ENCODE measurements around the gene GLB1L2. TPM values are rescaled to one million over a fixed set of nuclear protein-coding genes. Genes with fewer than 3 reads are reported as not detected.

Gene GLB1L2
- total and polyA plus RNA-seq, 2 experiments from 2014 or later: 3.3 to 12.3 TPM

DNA sequence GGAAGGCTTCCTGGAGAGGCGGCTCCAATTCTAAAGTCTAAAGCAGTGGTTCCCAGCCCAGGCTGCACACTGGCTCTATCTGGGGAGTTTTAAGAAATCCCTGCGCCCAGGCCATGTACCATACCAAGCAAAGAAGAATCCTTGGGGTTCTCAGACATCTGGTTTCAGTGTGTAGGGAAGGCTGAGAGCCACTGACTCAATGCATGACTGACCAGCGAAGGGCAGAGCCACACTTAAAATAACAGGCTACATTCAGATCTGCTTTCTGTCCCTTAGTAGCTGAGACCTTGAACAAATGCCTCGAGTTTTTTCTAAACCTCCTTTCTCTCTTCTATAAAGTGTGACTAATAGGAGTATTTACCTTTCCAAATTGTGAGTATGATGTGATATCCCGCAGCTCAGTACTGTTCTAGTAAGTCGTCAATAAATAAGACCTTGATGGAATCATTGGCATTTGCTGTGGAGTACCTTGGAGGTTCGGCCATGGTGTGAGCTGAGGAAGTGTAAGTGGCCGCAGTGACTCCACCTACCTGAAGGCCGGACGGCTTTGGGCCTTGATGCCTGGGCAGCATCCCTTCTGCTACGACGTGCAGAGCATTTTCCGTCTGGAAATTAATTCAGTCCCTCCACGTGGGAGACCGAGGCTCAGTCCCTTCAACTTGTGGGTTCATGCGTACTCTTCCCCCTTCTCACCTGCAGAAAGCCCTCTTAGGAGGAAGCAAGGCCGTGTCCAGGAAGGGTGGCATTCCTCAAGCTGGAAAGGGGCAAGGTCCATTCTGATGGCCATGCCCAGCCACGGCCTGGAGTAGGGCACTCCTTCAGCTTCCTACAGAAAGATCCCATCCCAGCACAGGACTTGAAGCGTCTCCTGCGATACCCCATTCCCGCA lies 25.1 kb downstream of the GLB1L2 start (continued):
- TF ChIP-seq STAT1 (IDR thresholded peaks at IDR 0.05; ENCODE audit: unreplicated experiment) (no peak), POLR2AphosphoS5 (IDR thresholded peaks at IDR 0.05; ENCODE audit: low read depth) (no peak), EZH2 (IDR thresholded peaks at IDR 0.05; ENCODE audit: low read depth, unreplicated experiment) (no peak), ZNF114 (CRISPR knock-in tag; IDR thresholded peaks at IDR 0.05) (no peak), CREB1 (CRISPR knock-in tag; IDR thresholded peaks at IDR 0.05; ENCODE audit: low read depth) (no peak), NANOG (IDR thresholded peaks at IDR 0.05; ENCODE audit: borderline replicate concordance) (no peak), ZNF331 (CRISPR knock-in tag; IDR thresholded peaks at IDR 0.05; ENCODE audit: low read depth) (no peak)

DNA sequence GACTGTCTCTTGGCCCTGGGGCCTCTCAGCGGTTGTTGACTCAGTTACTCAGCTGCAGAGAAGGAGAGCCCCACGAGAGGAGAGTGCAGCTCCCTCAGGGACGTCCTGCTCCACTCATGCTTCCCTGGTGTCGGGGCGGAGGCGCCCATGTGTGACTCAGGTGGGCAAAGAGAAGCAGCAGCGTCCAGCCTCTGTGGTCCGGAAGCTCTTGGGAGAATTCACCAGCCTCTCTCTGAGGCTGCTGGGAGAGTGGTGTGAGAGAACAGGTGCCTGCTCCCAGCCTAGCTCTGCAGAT lies 25.7 kb downstream of the GLB1L2 start:
- DNase-seq (ENCODE audit: low spot score): no peak
- H3K4me1 Mint-ChIP-seq: peaks cover 9% of the 10 kb centered on the region
- H3K4me3 ChIP-seq: no peak overlapping the region
- 0 out of 2 replicates have a peak, but pooled peaks cover 3% of the 10 kb centered on the region for H3K27me3 ChIP-seq (ENCODE audit: insufficient read depth)
- no peaks in the 10 kb centered on the region for H4K20me1 ChIP-seq (replicated peaks; ENCODE audit: insufficient read depth)
- H3K79me2 ChIP-seq (replicated peaks; ENCODE audit: insufficient read depth): no peaks in the 10 kb centered on the region
- no peaks in the 10 kb centered on the region for H3K36me3 ChIP-seq (ENCODE audit: insufficient read depth)
- H2AFZ ChIP-seq: no peak overlapping the region
- H3K36me3 Mint-ChIP-seq (ENCODE audit: low read depth): peaks cover 3% of the 10 kb centered on the region; the same call in 2 of the 3 replicates
- H3K9me3 Mint-ChIP-seq: peaks cover 4% of the 10 kb centered on the region; the same call in 1 of the 3 replicates
- no peak overlapping the region for H3K27ac ChIP-seq (ENCODE audit: low read depth)
- H3K4me3 Mint-ChIP-seq: no peak overlapping the region
- H3K9me2 ChIP-seq (ENCODE audit: insufficient read depth): no peaks in the 10 kb centered on the region
- H3K27me3 Mint-ChIP-seq (ENCODE audit: insufficient read depth, low read depth, poor library complexity): peaks cover 15% of the 10 kb centered on the region
- TF ChIP-seq, protein P1, sequence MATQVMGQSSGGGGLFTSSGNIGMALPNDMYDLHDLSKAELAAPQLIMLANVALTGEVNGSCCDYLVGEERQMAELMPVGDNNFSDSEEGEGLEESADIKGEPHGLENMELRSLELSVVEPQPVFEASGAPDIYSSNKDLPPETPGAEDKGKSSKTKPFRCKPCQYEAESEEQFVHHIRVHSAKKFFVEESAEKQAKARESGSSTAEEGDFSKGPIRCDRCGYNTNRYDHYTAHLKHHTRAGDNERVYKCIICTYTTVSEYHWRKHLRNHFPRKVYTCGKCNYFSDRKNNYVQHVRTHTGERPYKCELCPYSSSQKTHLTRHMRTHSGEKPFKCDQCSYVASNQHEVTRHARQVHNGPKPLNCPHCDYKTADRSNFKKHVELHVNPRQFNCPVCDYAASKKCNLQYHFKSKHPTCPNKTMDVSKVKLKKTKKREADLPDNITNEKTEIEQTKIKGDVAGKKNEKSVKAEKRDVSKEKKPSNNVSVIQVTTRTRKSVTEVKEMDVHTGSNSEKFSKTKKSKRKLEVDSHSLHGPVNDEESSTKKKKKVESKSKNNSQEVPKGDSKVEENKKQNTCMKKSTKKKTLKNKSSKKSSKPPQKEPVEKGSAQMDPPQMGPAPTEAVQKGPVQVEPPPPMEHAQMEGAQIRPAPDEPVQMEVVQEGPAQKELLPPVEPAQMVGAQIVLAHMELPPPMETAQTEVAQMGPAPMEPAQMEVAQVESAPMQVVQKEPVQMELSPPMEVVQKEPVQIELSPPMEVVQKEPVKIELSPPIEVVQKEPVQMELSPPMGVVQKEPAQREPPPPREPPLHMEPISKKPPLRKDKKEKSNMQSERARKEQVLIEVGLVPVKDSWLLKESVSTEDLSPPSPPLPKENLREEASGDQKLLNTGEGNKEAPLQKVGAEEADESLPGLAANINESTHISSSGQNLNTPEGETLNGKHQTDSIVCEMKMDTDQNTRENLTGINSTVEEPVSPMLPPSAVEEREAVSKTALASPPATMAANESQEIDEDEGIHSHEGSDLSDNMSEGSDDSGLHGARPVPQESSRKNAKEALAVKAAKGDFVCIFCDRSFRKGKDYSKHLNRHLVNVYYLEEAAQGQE (IDR thresholded peaks at IDR 0.05; ENCODE audit: unreplicated experiment): no peak
- TF ChIP-seq POLR2AphosphoS5 (IDR thresholded peaks at IDR 0.05; ENCODE audit: low read depth) (no peak), ZNF331 (CRISPR knock-in tag; IDR thresholded peaks at IDR 0.05; ENCODE audit: low read depth) (no peak), EZH2 (IDR thresholded peaks at IDR 0.05; ENCODE audit: low read depth, unreplicated experiment) (no peak), EZH2phosphoT487 (IDR thresholded peaks at IDR 0.05; ENCODE audit: unreplicated experiment) (no peak), CREB1 (CRISPR knock-in tag; IDR thresholded peaks at IDR 0.05; ENCODE audit: low read depth) (no peak), JUNB (IDR thresholded peaks at IDR 0.05; ENCODE audit: unreplicated experiment) (no peak), ZNF114 (CRISPR knock-in tag; IDR thresholded peaks at IDR 0.05) (no peak), STAT1 (IDR thresholded peaks at IDR 0.05; ENCODE audit: unreplicated experiment) (no peak)
- TF ChIP-seq, protein P2, sequence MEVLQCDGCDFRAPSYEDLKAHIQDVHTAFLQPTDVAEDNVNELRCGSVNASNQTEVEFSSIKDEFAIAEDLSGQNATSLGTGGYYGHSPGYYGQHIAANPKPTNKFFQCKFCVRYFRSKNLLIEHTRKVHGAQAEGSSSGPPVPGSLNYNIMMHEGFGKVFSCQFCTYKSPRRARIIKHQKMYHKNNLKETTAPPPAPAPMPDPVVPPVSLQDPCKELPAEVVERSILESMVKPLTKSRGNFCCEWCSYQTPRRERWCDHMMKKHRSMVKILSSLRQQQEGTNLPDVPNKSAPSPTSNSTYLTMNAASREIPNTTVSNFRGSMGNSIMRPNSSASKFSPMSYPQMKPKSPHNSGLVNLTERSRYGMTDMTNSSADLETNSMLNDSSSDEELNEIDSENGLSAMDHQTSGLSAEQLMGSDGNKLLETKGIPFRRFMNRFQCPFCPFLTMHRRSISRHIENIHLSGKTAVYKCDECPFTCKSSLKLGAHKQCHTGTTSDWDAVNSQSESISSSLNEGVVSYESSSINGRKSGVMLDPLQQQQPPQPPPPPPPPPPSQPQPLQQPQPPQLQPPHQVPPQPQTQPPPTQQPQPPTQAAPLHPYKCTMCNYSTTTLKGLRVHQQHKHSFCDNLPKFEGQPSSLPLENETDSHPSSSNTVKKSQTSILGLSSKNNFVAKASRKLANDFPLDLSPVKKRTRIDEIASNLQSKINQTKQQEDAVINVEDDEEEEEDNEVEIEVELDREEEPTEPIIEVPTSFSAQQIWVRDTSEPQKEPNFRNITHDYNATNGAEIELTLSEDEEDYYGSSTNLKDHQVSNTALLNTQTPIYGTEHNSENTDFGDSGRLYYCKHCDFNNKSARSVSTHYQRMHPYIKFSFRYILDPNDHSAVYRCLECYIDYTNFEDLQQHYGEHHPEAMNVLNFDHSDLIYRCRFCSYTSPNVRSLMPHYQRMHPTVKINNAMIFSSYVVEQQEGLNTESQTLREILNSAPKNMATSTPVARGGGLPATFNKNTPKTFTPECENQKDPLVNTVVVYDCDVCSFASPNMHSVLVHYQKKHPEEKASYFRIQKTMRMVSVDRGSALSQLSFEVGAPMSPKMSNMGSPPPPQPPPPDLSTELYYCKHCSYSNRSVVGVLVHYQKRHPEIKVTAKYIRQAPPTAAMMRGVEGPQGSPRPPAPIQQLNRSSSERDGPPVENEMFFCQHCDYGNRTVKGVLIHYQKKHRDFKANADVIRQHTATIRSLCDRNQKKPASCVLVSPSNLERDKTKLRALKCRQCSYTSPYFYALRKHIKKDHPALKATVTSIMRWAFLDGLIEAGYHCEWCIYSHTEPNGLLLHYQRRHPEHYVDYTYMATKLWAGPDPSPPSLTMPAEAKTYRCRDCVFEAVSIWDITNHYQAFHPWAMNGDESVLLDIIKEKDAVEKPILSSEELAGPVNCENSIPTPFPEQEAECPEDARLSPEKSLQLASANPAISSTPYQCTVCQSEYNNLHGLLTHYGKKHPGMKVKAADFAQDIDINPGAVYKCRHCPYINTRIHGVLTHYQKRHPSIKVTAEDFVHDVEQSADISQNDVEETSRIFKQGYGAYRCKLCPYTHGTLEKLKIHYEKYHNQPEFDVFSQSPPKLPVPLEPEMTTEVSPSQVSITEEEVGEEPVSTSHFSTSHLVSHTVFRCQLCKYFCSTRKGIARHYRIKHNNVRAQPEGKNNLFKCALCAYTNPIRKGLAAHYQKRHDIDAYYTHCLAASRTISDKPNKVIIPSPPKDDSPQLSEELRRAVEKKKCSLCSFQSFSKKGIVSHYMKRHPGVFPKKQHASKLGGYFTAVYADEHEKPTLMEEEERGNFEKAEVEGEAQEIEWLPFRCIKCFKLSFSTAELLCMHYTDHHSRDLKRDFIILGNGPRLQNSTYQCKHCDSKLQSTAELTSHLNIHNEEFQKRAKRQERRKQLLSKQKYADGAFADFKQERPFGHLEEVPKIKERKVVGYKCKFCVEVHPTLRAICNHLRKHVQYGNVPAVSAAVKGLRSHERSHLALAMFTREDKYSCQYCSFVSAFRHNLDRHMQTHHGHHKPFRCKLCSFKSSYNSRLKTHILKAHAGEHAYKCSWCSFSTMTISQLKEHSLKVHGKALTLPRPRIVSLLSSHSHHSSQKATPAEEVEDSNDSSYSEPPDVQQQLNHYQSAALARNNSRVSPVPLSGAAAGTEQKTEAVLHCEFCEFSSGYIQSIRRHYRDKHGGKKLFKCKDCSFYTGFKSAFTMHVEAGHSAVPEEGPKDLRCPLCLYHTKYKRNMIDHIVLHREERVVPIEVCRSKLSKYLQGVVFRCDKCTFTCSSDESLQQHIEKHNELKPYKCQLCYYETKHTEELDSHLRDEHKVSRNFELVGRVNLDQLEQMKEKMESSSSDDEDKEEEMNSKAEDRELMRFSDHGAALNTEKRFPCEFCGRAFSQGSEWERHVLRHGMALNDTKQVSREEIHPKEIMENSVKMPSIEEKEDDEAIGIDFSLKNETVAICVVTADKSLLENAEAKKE (CRISPR knock-in tag; IDR thresholded peaks at IDR 0.05): no peak
- TF ChIP-seq, protein P3, sequence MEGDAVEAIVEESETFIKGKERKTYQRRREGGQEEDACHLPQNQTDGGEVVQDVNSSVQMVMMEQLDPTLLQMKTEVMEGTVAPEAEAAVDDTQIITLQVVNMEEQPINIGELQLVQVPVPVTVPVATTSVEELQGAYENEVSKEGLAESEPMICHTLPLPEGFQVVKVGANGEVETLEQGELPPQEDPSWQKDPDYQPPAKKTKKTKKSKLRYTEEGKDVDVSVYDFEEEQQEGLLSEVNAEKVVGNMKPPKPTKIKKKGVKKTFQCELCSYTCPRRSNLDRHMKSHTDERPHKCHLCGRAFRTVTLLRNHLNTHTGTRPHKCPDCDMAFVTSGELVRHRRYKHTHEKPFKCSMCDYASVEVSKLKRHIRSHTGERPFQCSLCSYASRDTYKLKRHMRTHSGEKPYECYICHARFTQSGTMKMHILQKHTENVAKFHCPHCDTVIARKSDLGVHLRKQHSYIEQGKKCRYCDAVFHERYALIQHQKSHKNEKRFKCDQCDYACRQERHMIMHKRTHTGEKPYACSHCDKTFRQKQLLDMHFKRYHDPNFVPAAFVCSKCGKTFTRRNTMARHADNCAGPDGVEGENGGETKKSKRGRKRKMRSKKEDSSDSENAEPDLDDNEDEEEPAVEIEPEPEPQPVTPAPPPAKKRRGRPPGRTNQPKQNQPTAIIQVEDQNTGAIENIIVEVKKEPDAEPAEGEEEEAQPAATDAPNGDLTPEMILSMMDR (conservative IDR thresholded peaks at IDR 0.05; ENCODE audit: low read depth in 2 of 2): no peak
- H3K4me1 ChIP-seq (ENCODE audit: insufficient read depth): no peaks in the 10 kb centered on the region
- H3F3A ChIP-seq (replicated peaks; ENCODE audit: low read depth): no peaks in the 10 kb centered on the region; the same call in 1 of the 2 replicates
- no peak for ATAC-seq
- H3K4me2 ChIP-seq: no peak overlapping the region
- no peak overlapping the region for H3K27ac Mint-ChIP-seq

Measured in GM23338 (cell line).